ENCODE measurements around the gene MINDY4B.

DNA sequence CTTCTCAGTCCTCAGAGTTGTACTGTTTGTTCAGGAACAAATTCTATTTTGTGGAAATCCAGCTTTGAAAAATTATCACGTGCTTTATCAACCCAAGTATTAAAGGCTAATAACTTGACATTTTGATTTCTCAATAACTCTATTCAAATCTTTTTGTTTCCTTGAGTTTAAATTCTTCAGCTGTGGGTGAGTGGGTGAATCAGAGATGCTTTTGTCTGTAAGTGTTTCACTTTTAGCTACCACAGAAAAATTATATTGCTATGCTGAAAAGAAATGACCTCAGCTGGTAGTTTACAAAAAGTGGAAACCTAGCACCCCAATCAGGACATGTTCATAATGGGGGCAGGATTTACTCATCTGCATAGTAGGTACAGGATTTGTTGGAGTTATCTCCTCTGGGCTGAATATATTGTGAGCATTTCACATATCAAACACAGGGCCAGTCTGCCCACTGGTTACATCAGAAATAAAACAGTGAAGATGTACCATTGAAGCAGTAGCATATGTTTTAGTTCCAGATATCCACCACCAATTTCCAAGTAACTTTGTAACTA lies 30.5 kb downstream of the MINDY4B start:
- no peak for TF ChIP-seq EZH2 (IDR thresholded peaks at IDR 0.05; ENCODE audit: borderline replicate concordance, low read length)
- TF ChIP-seq, protein P1, sequence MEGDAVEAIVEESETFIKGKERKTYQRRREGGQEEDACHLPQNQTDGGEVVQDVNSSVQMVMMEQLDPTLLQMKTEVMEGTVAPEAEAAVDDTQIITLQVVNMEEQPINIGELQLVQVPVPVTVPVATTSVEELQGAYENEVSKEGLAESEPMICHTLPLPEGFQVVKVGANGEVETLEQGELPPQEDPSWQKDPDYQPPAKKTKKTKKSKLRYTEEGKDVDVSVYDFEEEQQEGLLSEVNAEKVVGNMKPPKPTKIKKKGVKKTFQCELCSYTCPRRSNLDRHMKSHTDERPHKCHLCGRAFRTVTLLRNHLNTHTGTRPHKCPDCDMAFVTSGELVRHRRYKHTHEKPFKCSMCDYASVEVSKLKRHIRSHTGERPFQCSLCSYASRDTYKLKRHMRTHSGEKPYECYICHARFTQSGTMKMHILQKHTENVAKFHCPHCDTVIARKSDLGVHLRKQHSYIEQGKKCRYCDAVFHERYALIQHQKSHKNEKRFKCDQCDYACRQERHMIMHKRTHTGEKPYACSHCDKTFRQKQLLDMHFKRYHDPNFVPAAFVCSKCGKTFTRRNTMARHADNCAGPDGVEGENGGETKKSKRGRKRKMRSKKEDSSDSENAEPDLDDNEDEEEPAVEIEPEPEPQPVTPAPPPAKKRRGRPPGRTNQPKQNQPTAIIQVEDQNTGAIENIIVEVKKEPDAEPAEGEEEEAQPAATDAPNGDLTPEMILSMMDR (IDR thresholded peaks at IDR 0.05; ENCODE audit: low read length): no peak
